H1 (cell line): ENCODE results near the gene HK1. TPM values are rescaled to one million over a fixed set of nuclear protein-coding genes. Genes with fewer than 3 reads are reported as not detected.

Experiments used
- CHD2 ChIP-seq: IDR thresholded peaks from 2 replicates; pipeline ENCODE4 v1.6.1; 2012; ENCODE audit warnings: low read length, improper control_type of control experiment
- CREB1 ChIP-seq: IDR thresholded peaks from 2 replicates; pipeline ENCODE4 v1.6.1; 2012; ENCODE audit warnings: inconsistent platforms
- EZH2 ChIP-seq: fragments of 200-600 bp; sonication (generic); IDR thresholded peaks from 2 replicates; pipeline ENCODE4 v1.7.1; 2012; ENCODE audit warnings: low read depth, mild to moderate bottlenecking, moderate library complexity, low read length, inconsistent platforms; ENCODE audit not compliant: severe bottlenecking
- GTF2F1 ChIP-seq: IDR thresholded peaks from 2 replicates; pipeline ENCODE4 v1.6.1; 2012; ENCODE audit warnings: low read depth, low read length, improper control_type of control experiment, borderline replicate concordance
- JUN ChIP-seq: IDR thresholded peaks from 2 replicates; pipeline ENCODE4 v1.6.1; 2011; ENCODE audit warnings: low read depth, mild to moderate bottlenecking, improper control_type of control experiment, low read length
- RAD21 ChIP-seq, 2 experiments: IDR thresholded peaks in 1 of 2; conservative IDR thresholded peaks in 1 of 2; 2 replicates each; pipeline ENCODE4 v1.6.1; 2011; ENCODE audit warnings: low read depth in 2 of 2, low read length in 2 of 2, improper control_type of control experiment in 1 of 2, inconsistent platforms in 1 of 2, mild to moderate bottlenecking in 1 of 2, moderate library complexity in 1 of 2
- SIN3A ChIP-seq, 2 experiments: IDR thresholded peaks in 1 of 2; conservative IDR thresholded peaks in 1 of 2; 2 replicates each; pipeline ENCODE4 v1.6.1; 2011 to 2012; ENCODE audit warnings: low read length in 2 of 2, improper control_type of control experiment in 1 of 2, low read depth in 1 of 2, mild to moderate bottlenecking in 1 of 2
- SIRT6 ChIP-seq: IDR thresholded peaks from one replicate; pipeline ENCODE4 v1.7.1; 2012; ENCODE audit warnings: low read length, inconsistent platforms
- SUZ12 ChIP-seq: fragments of 200-600 bp; sonication (generic); IDR thresholded peaks from 2 replicates; pipeline ENCODE4 v1.6.1; 2012; ENCODE audit warnings: mild to moderate bottlenecking, inconsistent platforms, low read length, moderate library complexity, mixed read lengths
- polyA plus RNA-seq, 7 experiments: library from polyadenylated mRNA; depleted of rRNA in 3 of 7; stranded (reverse) in 5 of 7; unstranded in 2 of 7; fragments of >200 nt in 5 of 7; fragments of 200-250 nt in 2 of 7; gene quantifications; 1 replicate in 5 of 7; 2 replicates in 1 of 7; 4 replicates in 1 of 7; pipeline versions ENCODE4 v1.2.1 to v1.2.3, GENCODE V29; 2011 to 2013; ENCODE audit warnings: missing spikeins in 2 of 7, mixed read lengths in 2 of 7
- total RNA-seq: library from RNA; stranded (reverse); fragmentation: NEBNext Ultra II Directional; extraction: Animal tissue kit (Norgen Biotek cat#: 25700); gene quantifications from 2 replicates; pipeline ENCODE4 v1.2.1, GENCODE V29; 2021

HK1 gene
- total and polyA plus RNA-seq, 2 of the 8 experiments (the other 6 are each of a cell fraction or from before 2014, with no cell fraction given) = 55.8 to 247 TPM

- TF ChIP-seq SUZ12 = no peak
- no peak for TF ChIP-seq EZH2
- TF ChIP-seq SIN3A (conservative IDR thresholded peaks at IDR 0.05 in 1 of 2, IDR thresholded peaks at IDR 0.05 in 1 of 2; ENCODE audit: low read depth in 1 of 2, low read length in 2 of 2) = no peak
- TF ChIP-seq CREB1 = no peak
- no peak for TF ChIP-seq GTF2F1
- no peak for TF ChIP-seq JUN
- TF ChIP-seq SIRT6 = no peak
- TF ChIP-seq RAD21 (IDR thresholded peaks at IDR 0.05 in 1 of 2, conservative IDR thresholded peaks at IDR 0.05 in 1 of 2; ENCODE audit: low read depth in 2 of 2, low read length in 2 of 2) = no peak
- TF ChIP-seq CHD2 = no peak
Observed at GRCh38 chr10:69315610-69316312, 37.5 kb downstream of the HK1 start (continued).
